ENCODE measurements around the gene PTEN.

DNA sequence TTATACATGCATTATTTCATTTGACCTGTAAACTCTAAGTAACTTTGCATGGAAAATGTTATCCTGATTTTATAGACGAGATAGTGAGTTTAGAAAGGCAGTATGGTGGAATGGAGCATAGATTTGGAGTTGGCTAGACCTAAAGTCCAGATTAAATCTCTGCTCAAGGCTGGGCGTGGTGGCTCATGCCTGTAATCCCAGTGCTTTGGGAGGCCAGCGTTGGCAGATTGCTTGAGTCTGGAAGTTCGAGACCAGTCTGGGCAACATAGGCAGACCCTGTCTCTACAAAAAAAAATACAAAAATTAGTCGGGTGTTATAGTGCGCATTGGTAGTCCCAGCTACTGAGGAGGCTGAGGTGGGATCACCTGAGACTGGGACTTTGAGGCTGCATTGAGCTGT, 9.4 kb downstream of the PTEN start:
- TF ChIP-seq SUZ12 (IDR thresholded peaks at IDR 0.05; ENCODE audit: extremely low read depth, insufficient read depth, insufficient read length), result no peak
- no peak for TF ChIP-seq YY1 (IDR thresholded peaks at IDR 0.05; ENCODE audit: insufficient read depth, insufficient read length)
- no peak for TF ChIP-seq ZNF274 (IDR thresholded peaks at IDR 0.05; ENCODE audit: low read depth, low read length)
